NCI-H1694 treated with DMSO at 0.1 percent for 48 hours (cell line): ENCODE results near the gene RIMS3.
"Not testable (repeated sequence)": the region's sequence is repeated elsewhere in the genome, so short reads cannot be mapped to it uniquely, and the experiment has no call there.

Source experiments
- DNase-seq: peaks from one replicate; lab custom pipeline; 2025; lab: John Stamatoyannopoulos, UW

Gene RIMS3

DNA sequence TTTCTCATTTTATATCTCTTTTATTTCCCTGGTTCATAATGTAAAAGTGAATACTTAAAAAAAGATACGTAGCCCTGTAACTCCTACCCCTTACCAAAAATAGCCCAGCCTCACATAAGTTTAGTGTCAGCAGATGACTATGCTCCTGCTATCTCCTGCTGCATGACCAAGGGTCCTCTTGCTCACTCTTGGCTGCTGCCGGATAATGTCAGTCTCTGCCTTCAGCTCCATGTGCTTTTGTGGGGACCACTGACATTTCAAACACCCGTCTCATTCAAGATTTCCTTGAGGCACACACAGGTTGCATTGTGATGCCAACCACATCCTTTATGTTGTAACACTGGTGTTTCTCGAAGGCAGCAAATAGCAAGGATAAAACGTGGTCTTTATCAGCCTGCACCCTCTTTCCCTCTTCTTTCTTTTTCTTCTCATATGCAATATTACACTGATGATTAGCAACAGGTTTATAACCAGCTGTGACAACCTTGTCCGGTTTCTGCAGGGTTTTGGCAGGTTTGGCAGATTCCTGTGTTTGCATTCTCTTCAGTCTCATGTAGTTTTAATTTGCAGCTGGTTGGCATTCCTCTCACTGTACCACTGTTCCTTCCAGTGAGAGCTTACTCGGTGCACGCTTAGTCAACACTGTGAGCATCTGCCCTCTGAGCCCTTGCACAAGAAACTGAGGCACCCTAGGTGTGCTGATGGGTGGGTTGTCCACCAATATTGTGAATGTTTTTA is 71.9 kb downstream of the RIMS3 start:
- DNase-seq: no peak

DNA sequence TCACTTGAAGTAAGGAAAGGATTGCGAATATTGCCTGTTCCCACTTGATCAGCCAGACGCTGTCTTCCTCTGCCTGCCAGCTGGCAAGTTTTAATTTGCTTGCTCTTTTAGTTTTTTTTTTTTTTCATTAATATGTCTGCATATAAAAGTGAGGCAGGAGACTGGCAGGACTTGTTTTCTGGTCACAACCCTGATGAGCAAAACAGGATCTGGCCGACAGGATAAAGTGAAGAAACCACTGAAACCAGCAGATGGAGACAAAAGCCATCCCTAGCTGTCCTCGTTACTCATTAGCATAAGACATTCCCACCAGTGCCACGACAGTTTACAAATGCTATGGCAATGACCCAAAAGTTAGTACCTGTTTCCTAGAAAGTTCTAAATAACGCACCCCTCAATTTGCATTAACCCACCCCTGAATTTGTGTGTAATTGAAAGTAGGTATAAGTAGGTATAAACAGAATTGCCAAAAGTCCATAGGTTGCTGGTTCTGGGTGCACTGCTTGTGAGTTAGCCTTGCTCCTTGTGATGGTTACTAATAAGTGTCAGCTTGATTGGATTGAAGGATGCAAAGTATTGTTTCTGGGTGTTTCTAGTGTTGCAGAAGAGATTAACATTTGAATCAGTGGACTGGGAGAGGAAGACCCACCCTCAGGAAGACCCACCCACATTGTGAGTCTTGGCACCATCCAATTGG is 73.2 kb downstream of the RIMS3 start:
- peak; percentile 2 for DNase-seq

DNA sequence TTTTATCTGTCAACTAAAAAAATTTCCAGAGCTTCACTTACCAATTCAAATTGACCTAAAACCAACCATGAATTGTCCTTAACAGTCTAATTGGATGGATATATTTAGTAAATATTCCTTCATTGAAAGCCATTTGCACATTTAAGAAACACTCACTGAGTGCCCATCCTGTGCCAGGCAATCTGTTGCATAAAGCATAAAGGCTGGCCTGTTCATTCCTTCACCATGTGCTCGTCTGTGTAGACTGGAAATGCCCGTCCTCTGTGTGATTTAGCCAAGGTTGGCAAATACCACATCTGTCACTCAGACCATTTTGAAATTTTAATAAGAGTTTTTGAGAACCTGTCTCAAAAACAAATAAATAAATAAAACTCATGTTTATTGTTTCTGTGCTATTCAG is 76.9 kb downstream of the RIMS3 start:
- no peak for DNase-seq

DNA sequence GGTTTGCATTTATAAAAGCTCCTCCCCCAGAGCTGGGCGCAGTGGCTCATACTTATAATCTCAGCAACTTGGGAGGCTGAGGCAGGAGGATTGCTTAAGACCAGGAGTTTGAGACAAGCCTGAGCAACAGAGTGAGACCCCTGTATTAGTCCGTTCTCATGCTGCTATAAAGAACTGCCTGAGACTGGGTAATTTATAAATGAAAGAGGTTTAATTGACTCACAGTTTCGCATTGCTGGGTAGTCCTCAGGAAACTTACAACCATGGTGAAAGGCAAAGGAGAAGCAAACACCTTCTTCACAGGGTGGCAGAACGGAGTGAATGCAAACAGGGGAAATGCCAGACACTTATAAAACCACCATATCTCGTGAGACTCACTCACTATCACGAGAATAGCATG is 81.5 kb downstream of the RIMS3 start:
- no peak for DNase-seq

DNA sequence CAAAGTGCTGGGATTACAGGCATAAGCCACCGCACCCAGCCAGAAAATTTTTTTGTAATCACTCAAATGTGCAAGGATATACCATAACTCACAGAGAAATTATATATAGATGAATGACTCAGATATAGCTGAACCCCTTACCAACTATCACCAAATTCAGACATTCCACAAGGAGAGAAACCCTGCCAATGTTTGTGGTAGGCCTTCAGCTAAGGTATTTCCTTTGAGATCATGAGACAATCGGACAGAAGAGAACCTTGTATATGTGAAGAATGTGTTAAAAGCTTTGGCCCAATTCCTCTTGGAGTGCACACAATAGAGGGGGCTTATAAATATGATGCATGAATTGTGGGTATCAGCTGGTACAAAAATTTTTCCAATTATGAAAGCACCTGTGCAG is 83.4 kb downstream of the RIMS3 start:
- DNase-seq: no peak

DNA sequence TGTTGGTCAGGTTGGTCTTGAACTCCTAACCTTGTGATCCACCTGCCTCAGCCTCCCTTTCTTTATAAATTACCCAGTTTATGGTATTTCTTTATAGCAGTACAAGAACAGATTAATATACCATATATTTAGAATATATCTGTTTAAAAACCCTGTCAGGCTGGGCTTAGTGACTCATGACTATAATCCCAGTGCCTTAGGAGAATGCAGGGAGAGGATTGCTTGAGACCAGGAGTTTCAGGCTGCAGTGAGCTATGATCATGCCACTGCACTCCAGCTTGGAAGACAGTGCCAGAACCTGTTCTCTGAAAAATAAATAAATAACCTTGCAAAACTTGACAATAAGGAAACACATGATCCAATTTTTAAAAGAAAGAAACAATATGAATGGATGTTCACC is 90.1 kb downstream of the RIMS3 start:
- no peak for DNase-seq

DNA sequence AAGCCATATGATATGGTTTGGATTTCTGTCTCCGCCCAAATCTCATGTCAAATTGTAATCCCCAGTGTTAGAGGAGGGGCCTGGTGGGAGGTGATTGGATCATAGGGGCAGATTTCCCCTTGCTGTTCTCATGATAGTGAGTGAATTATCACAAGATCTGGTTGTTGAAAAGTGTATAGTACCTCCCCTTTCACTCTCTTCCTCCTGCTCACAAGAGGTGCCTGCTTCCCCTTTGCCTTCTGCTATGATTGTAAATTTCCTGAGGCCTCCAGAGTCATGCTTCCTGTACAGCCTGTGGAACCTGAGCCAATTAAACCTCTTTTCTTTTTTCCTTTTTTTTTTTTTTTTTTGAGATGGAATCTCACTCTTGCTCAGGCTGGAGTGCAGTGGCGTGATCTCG is 90.7 kb downstream of the RIMS3 start:
- DNase-seq: not testable (repeated sequence)
